Prostate gland (tissue), 2 donors: ENCODE results near the gene GMDS.

Experiments used
- CTCF ChIP-seq, 4 experiments: fragments of 200-600 bp in 2 of 4; fragments of 450-650 bp in 2 of 4; sonication (generic) in 2 of 4; IDR thresholded peaks; 1 replicate in 3 of 4; 2 replicates in 1 of 4; pipeline ENCODE4 v1.5.1; 2016 to 2019; ENCODE audit warnings: antibody characterized with exemption in 4 of 4, mild to moderate bottlenecking in 2 of 4, moderate library complexity in 2 of 4
- POLR2A ChIP-seq: fragments of 450-650 bp; IDR thresholded peaks from one replicate; pipeline ENCODE4 v1.6.1; 2016; ENCODE audit warnings: antibody characterized with exemption, mild to moderate bottlenecking
- POLR2AphosphoS5 ChIP-seq: sonication (generic); formaldehyde crosslinking; IDR thresholded peaks from one replicate; pipeline ENCODE4 v1.6.1; 2017; ENCODE audit warnings: antibody characterized with exemption

GRCh38 chr6:1594445-1595200 lies 650.8 kb downstream of the GMDS start:
- no peak for TF ChIP-seq CTCF (IDR thresholded peaks at IDR 0.05)
- TF ChIP-seq POLR2AphosphoS5, result no peak
- no peak for TF ChIP-seq POLR2A
